K562 treated with DMSO at 1 percent for 4 hours (cell line): ENCODE results near the gene OR52B6. TPM values are rescaled to one million over a fixed set of nuclear protein-coding genes. Genes with fewer than 3 reads are reported as not detected.

Experiments
- total RNA-seq: library from RNA; unstranded; fragments of 300-600 nt; gene quantifications from 2 replicates; pipeline ENCODE4 v1.2.3, GENCODE V29; 2022; ENCODE audit not compliant: insufficient read depth

OR52B6 gene, protein sequence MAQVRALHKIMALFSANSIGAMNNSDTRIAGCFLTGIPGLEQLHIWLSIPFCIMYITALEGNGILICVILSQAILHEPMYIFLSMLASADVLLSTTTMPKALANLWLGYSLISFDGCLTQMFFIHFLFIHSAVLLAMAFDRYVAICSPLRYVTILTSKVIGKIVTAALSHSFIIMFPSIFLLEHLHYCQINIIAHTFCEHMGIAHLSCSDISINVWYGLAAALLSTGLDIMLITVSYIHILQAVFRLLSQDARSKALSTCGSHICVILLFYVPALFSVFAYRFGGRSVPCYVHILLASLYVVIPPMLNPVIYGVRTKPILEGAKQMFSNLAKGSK
- not detected in 2 replicates for total RNA-seq

DNA sequence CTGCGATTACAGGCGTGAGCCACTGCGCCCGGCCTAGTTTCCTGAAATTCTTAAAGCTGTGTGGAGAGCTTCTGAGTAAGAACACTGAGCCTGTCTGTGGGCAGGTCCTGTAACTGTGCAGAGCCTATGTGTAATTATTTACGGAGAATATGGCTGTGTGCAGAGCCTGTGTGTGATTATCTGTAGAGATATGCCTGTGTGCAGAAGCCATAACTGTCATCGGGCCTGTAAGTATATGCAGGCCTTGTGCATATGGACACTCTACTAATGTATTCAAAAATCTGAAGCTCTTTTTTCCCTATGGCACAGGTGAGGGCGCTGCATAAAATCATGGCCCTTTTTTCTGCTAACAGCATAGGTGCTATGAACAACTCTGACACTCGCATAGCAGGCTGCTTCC, at the start of gene OR52B6:
Gene OR52B6, plus strand, starts transcription at position 301 of the 400 bp plus-strand sequence. Its CDS starts 0 bp downstream, at position 301.

GRCh38 chr11:5548440-5548839, 32.2 kb upstream of the OR52B6 start, which contains the start of gene OR52H1:
OR52H1 (minus strand) TSS chr11:5548540; CDS start chr11:5545505, 3,035 bp downstream.

GRCh38 chr11:5596607-5597201, 16.0 kb downstream of the OR52B6 start, which contains the start of gene TRIM6:
TRIM6 (plus strand) TSS chr11:5596637; CDS start chr11:5596898, 261 bp downstream.

GRCh38 chr11:5624489-5625279, 44.0 kb downstream of the OR52B6 start, which contains the start of gene TRIM34:
TRIM34 (plus strand) TSS chr11:5625001; CDS start chr11:5632332, 7,331 bp downstream.

Other genes starting within 250 kb of the OR52B6 start
- 61.3 and 61.7 TPM in 2 replicates for gene OR51B5, start 237.4 kb upstream of the OR52B6 start, total RNA-seq
- gene OR51B6, start 229.4 kb upstream of the OR52B6 start, total RNA-seq = not detected in 2 replicates
- not detected in 2 replicates for gene OR51M1, start 197.1 kb upstream of the OR52B6 start, total RNA-seq
- gene OR51Q1, start 158.8 kb upstream of the OR52B6 start, total RNA-seq = not detected in 2 replicates
- not detected in 2 replicates for gene OR51I1, start 139.4 kb upstream of the OR52B6 start, total RNA-seq
- gene OR51I2, start 131.6 kb upstream of the OR52B6 start, total RNA-seq = not detected in 2 replicates
- gene OR52D1, start 92.2 kb upstream of the OR52B6 start, total RNA-seq = not detected in 2 replicates
- gene UBQLN3, start 70.9 kb upstream of the OR52B6 start, total RNA-seq = not detected in 2 replicates
- gene UBQLNL, start 64.2 kb upstream of the OR52B6 start, total RNA-seq = 0.44 TPM in 1 of 2 replicates, not detected in the other
- not detected in 2 replicates for gene OR52H1, start 32.3 kb upstream of the OR52B6 start, total RNA-seq
- 10.9 and 13.0 TPM in 2 replicates for gene TRIM6, start 15.8 kb downstream of the OR52B6 start, total RNA-seq
- 2.0 and 3.1 TPM in 2 replicates for gene TRIM34, start 44.1 kb downstream of the OR52B6 start, total RNA-seq
- 11.6 and 13.1 TPM in 2 replicates for gene TRIM5, start 104.2 kb downstream of the OR52B6 start, total RNA-seq
- gene TRIM22, start 108.9 kb downstream of the OR52B6 start, total RNA-seq = 0.41 and 0.45 TPM in 2 replicates
- not detected in 2 replicates for gene OR56B1, start 155.6 kb downstream of the OR52B6 start, total RNA-seq
- not detected in 2 replicates for gene OR52N4, start 173.4 kb downstream of the OR52B6 start, total RNA-seq
- gene OR52N5, start 202.5 kb downstream of the OR52B6 start, total RNA-seq = not detected in 2 replicates
- gene OR52N1, start 210.4 kb downstream of the OR52B6 start, total RNA-seq = not detected in 2 replicates
- gene OR52N2, start 228.0 kb downstream of the OR52B6 start, total RNA-seq = not detected in 2 replicates